Lung (tissue), 12 donors: ENCODE measurements around the gene PHYHIPL. TPM values are rescaled to one million over a fixed set of nuclear protein-coding genes. Genes with fewer than 3 reads are reported as not detected.
A peak's percentile ranks its signal among the peaks of the same experiment; 100 is the strongest.

Experiments
- ATAC-seq: fragments of 200-7000 bp; cut with Tn5 transposase; one replicate; pipeline ENCODE4 v1.9.1; 2020; ENCODE audit warnings: moderate number of reproducible peaks; ENCODE audit not compliant: insufficient read depth, low FRiP score
- DNase-seq, 3 donors: peaks; one replicate each; pipeline ENCODE4 v3.0.0-alpha.2; 2013 to 2017
- H3K27ac ChIP-seq, 2 donors: one replicate each; pipeline ENCODE4 v1.5.1; 2013; ENCODE audit warnings: mild to moderate bottlenecking in 2 of 2, moderate library complexity in 2 of 2, control low read depth in 1 of 2, inconsistent platforms in 1 of 2, low read depth in 1 of 2, low read length in 1 of 2
- H3K27me3 ChIP-seq, 3 donors: one replicate each; pipeline ENCODE4 v1.5.1; 2013; ENCODE audit warnings: low read length in 2 of 3; ENCODE audit not compliant: control insufficient read depth in 3 of 3, insufficient read depth in 3 of 3
- H3K36me3 ChIP-seq, 4 donors: one replicate each; pipeline ENCODE4 v1.5.1; 2013; ENCODE audit warnings: low read length in 4 of 4, mild to moderate bottlenecking in 1 of 4, moderate library complexity in 1 of 4; ENCODE audit not compliant: control insufficient read depth in 4 of 4, insufficient read depth in 4 of 4
- H3K4me1 ChIP-seq, 5 donors: one replicate each; pipeline ENCODE4 v1.5.1; 2013; ENCODE audit warnings: low read length in 5 of 5, mild to moderate bottlenecking in 2 of 5, moderate library complexity in 1 of 5; ENCODE audit not compliant: control insufficient read depth in 5 of 5, insufficient read depth in 5 of 5
- H3K4me3 ChIP-seq: one replicate; pipeline ENCODE4 v1.5.1; 2013; ENCODE audit warnings: mild to moderate bottlenecking, control low read depth, moderate library complexity
- H3K9ac ChIP-seq, 2 donors: one replicate each; pipeline ENCODE4 v1.5.1; 2013; ENCODE audit warnings: low read length in 2 of 2, control low read depth in 1 of 2; ENCODE audit not compliant: insufficient read depth in 1 of 2
- H3K9me3 ChIP-seq, 4 donors: one replicate each; pipeline ENCODE4 v1.5.1; 2013; ENCODE audit warnings: low read length in 3 of 4, mild to moderate bottlenecking in 1 of 4, moderate library complexity in 1 of 4; ENCODE audit not compliant: control insufficient read depth in 4 of 4, insufficient read depth in 3 of 4
- CTCF ChIP-seq: IDR thresholded peaks from 2 replicates; pipeline ENCODE4 v1.5.1; 2012; ENCODE audit warnings: mild to moderate bottlenecking; ENCODE audit errors: control extremely low read depth, extremely low read depth
- whole genome bisulfite sequencing, 2 donors: extraction: QIAGEN DNeasy Blood & Tissue Kit; methylation state at CpG; one replicate each; pipeline ENCODE4 v1.1.7; 2013; 5-methylcytosine and 5-hydroxymethylcytosine counted together
- polyA plus RNA-seq, 2 donors: library from polyadenylated mRNA; stranded (reverse); fragments of 200-250 nt; gene quantifications; one replicate each; pipeline ENCODE4 v1.2.1, GENCODE V29; 2013
- total RNA-seq, 2 donors: library from RNA; depleted of rRNA in 1 of 2; stranded (reverse); fragments of >200 nt in 1 of 2; gene quantifications; one replicate each; pipeline ENCODE4 v1.2.1, GENCODE V29; 2014 to 2021
- donor health status: control.
- donor health status: control.
- donor health status: Bipolar disorder and iron deficiency.
- donor health status: healthy.
- donor health status: DM: yes; HTN: yes; CAD: no.

Gene PHYHIPL
- total and polyA plus RNA-seq, 4 donors, result 0.02 to 0.25 (median 0.08) TPM

GRCh38 chr10:59135275-59135674, 41.2 kb upstream of the PHYHIPL start:
- no peak for TF ChIP-seq CTCF
- ATAC-seq (no peak), DNase-seq (no peak)
- Histone ChIP-seq H3K36me3 (no peaks in the 10 kb centered on the region), H3K9me3 (no peaks in the 10 kb centered on the region), H3K4me1 (peaks cover 0 to 8% (median 0%) of the 10 kb centered on the region in 5 donors), H3K27me3 (no peaks in the 10 kb centered on the region), H3K9ac (no peak overlapping the region), H3K4me3 (no peak overlapping the region), H3K27ac (no peak overlapping the region)
- WGBS, 2 donors, result 55 to 70% methylated on average over 3 of the region's 3 CpGs

GRCh38 chr10:59138052-59138451, 38.4 kb upstream of the PHYHIPL start:
- DNase-seq, result no peak
- no peak overlapping the region for H3K4me3 ChIP-seq
- no peak overlapping the region for H3K9ac ChIP-seq
- no peak for ATAC-seq
- H3K36me3 ChIP-seq, result no peaks in the 10 kb centered on the region
- peaks cover 0 to 8% (median 0%) of the 10 kb centered on the region in 5 donors for H3K4me1 ChIP-seq
- WGBS, 2 donors, result 92 to 93% methylated on average over 23 of the region's 23 CpGs
- TF ChIP-seq CTCF, result no peak
- no peak overlapping the region for H3K27ac ChIP-seq
- H3K9me3 ChIP-seq, result peaks cover 0 to 5% (median 0%) of the 10 kb centered on the region in 4 donors
- H3K27me3 ChIP-seq, result no peaks in the 10 kb centered on the region

- Histone ChIP-seq H3K4me3 (no peak overlapping the region), H3K4me1 (no peaks in the 10 kb centered on the region), H3K27ac (no peak overlapping the region), H3K27me3 (no peaks in the 10 kb centered on the region), H3K9ac (no peak overlapping the region), H3K9me3 (peaks cover 0 to 5% (median 0%) of the 10 kb centered on the region in 4 donors), H3K36me3 (no peaks in the 10 kb centered on the region)
- DNase-seq (no peak), ATAC-seq (no peak)
- TF ChIP-seq CTCF, result no peak
- 75 to 76% methylated on average over 1 of the region's 1 CpG for WGBS, 2 donors
Observed at GRCh38 chr10:59143544-59143943, 32.9 kb upstream of the PHYHIPL start.

- peak in 1 of 3 donors; percentile 4 for DNase-seq
- Histone ChIP-seq H3K9ac (no peak overlapping the region), H3K4me1 (no peaks in the 10 kb centered on the region), H3K9me3 (no peaks in the 10 kb centered on the region), H3K36me3 (no peaks in the 10 kb centered on the region), H3K27ac (no peak overlapping the region), H3K27me3 (no peaks in the 10 kb centered on the region), H3K4me3 (no peak overlapping the region)
- 66 to 87% methylated on average over 2 of the region's 2 CpGs for WGBS, 2 donors
- TF ChIP-seq CTCF, result no peak
- ATAC-seq, result no peak
Observed at GRCh38 chr10:59148701-59149100, 27.7 kb upstream of the PHYHIPL start.
